ENCODE data around the gene RAD51B.

RAD51B gene

DNA sequence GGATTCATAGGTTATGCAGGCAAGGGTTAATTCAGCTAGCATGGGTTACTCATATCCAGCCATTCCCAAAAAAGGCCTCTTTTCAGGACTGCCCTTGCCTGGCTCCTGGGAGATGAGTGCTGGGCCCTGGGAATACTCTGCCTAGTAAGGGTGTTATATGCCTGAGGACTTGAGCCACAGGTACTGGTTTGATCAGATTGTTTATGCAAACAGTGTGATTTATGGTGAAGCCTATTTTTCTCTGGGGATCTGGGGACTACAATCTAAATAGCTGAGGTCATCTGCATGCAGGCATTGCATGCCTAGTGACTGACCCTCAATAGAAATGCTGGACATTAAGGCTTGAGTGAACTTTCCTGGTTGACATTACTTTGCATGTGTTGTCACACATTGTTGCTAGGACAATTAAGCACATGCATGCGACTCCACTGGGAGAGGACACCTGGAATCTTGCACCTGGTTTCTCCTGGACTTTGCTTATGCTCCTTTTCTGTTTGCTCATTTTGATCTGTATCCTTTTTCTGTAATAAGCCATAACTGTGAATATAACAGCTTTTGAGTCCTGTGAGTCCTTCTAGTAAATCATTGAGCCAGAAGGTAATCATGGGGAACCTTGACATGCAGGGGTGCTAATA, 73.0 kb downstream of the RAD51B start:
- no peak overlapping the region for H3K4me3 ChIP-seq (ENCODE audit: low read length)
- TF ChIP-seq, protein P1, sequence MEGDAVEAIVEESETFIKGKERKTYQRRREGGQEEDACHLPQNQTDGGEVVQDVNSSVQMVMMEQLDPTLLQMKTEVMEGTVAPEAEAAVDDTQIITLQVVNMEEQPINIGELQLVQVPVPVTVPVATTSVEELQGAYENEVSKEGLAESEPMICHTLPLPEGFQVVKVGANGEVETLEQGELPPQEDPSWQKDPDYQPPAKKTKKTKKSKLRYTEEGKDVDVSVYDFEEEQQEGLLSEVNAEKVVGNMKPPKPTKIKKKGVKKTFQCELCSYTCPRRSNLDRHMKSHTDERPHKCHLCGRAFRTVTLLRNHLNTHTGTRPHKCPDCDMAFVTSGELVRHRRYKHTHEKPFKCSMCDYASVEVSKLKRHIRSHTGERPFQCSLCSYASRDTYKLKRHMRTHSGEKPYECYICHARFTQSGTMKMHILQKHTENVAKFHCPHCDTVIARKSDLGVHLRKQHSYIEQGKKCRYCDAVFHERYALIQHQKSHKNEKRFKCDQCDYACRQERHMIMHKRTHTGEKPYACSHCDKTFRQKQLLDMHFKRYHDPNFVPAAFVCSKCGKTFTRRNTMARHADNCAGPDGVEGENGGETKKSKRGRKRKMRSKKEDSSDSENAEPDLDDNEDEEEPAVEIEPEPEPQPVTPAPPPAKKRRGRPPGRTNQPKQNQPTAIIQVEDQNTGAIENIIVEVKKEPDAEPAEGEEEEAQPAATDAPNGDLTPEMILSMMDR (conservative IDR thresholded peaks at IDR 0.05; ENCODE audit: low read depth, low read length) = no peak
- DNase-seq (ENCODE audit: low read depth) = no peak

DNA sequence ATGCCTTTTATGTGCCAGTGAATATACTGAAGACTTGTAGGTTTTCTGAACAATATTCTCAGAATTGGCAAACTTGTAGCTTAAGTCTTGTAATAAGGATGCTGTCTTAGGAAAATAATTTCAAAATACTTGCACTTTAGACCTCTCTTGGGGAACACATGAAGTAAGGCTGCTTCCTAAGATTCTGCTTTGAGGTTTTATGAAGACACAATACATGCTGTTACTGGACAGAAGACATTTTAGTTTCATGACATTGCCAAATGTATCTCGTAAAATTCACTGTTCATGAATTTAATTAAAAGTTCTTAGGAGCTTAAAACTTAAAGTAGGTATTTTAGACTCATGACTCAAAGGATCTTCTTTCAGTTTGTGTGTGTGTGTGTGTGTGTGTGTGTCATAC, 80.7 kb downstream of the RAD51B start:
- TF ChIP-seq, protein P1 (conservative IDR thresholded peaks at IDR 0.05; ENCODE audit: low read depth, low read length) = no peak
- no peak overlapping the region for H3K4me3 ChIP-seq (ENCODE audit: low read length)
- no peak for DNase-seq (ENCODE audit: low read depth)

DNA sequence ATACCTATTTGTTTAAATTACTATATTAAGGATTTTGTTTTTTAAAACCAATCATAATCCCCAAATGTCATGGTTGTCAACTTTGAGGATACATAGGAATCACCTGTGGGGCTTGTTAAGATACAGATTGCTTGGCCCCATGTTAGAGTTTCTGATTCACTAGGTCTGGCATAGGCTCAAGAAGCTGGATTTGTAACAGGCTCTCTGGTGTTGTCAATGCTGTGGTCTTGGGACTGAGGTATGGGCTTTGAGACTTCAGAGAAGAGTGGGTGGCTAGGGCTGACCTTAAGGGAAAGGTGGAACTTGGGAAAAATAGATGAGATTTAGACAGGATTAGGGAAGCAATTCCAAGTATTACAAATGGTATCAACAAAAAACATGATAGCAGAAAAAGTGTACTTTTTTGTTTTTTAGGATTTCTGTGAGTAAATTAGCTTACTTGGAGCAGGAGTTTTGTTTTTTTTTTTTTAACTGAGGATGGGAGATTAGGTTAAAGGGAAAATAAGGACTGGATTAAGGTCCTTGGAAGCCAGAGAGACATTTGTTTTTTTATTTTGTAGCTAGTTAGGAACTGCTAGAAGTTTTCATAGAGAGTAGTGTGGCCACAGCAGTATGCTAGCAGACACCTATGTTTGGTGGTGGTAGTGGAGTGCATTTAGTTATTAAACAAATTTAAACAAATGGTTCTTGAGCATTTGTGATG, 88.6 kb downstream of the RAD51B start:
- H3K4me3 ChIP-seq (ENCODE audit: low read length) = no peak overlapping the region
- TF ChIP-seq, protein P1 (conservative IDR thresholded peaks at IDR 0.05; ENCODE audit: low read depth, low read length) = no peak
- peak; percentile 39 for DNase-seq (ENCODE audit: low read depth)

- TF ChIP-seq, protein P1 (conservative IDR thresholded peaks at IDR 0.05; ENCODE audit: low read depth, low read length) = no peak
- no peak for DNase-seq (ENCODE audit: low read depth)
- H3K4me3 ChIP-seq (ENCODE audit: low read length) = no peak overlapping the region
Observed at GRCh38 chr14:67911562-67911961, 92.0 kb downstream of the RAD51B start.

DNA sequence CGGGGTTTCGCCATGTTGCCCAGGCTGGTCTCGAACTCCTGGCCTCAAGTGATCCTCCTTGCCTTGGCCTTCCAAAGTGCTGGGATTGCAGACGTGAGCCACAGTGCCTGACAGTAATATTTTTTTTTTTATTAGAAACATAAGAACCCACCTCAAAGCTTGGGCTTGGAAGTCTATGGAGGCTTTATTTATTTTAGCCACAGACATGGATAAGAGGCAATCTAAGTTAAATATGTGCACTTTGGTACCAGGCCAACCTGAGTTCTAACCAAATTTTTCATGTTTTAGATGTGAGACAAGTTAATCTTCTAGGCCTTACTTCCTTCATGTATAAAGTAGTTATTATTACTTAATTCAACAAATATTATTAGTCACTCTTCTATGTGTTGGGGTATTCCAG, 96.9 kb downstream of the RAD51B start:
- H3K4me3 ChIP-seq (ENCODE audit: low read length) = no peak overlapping the region
- TF ChIP-seq, protein P1 (conservative IDR thresholded peaks at IDR 0.05; ENCODE audit: low read depth, low read length) = no peak
- DNase-seq (ENCODE audit: low read depth) = no peak

- DNase-seq (ENCODE audit: low read depth) = no peak
- TF ChIP-seq, protein P1 (conservative IDR thresholded peaks at IDR 0.05; ENCODE audit: low read depth, low read length) = no peak
- no peak overlapping the region for H3K4me3 ChIP-seq (ENCODE audit: low read length)
Observed at GRCh38 chr14:67917006-67917405, 97.4 kb downstream of the RAD51B start.

DNA sequence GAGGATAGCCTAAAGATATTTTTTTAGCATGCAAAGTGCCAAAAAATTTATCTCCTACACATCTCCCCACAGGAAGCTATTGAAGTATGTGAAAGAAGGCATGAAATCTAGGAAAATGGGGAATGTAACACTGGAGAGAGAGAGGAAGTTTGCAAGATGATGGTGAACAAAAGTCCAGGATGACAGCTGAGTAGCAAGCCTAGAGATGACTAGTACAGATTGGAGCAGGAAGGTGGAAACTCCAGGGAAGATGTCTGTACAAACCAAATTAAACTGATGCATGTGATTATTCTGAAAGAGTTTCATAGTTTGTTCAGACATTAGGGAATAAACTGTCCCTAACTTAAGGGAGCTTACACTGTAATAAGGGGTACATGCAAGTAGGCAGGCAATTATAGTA, 99.3 kb downstream of the RAD51B start:
- no peak for DNase-seq (ENCODE audit: low read depth)
- H3K4me3 ChIP-seq (ENCODE audit: low read length) = no peak overlapping the region
- TF ChIP-seq, protein P1 (conservative IDR thresholded peaks at IDR 0.05; ENCODE audit: low read depth, low read length) = no peak
